GM21423 (cell line): ENCODE data around the gene PGGHG.

ENCODE experiments used
- ATAC-seq: cut with Tn5 transposase; IDR thresholded peaks from one replicate; pipeline ENCODE4 v1.9.1; 2021; ENCODE audit warnings: mild to moderate bottlenecking, moderate library complexity; ENCODE audit not compliant: unreplicated experiment

The PGGHG gene

DNA sequence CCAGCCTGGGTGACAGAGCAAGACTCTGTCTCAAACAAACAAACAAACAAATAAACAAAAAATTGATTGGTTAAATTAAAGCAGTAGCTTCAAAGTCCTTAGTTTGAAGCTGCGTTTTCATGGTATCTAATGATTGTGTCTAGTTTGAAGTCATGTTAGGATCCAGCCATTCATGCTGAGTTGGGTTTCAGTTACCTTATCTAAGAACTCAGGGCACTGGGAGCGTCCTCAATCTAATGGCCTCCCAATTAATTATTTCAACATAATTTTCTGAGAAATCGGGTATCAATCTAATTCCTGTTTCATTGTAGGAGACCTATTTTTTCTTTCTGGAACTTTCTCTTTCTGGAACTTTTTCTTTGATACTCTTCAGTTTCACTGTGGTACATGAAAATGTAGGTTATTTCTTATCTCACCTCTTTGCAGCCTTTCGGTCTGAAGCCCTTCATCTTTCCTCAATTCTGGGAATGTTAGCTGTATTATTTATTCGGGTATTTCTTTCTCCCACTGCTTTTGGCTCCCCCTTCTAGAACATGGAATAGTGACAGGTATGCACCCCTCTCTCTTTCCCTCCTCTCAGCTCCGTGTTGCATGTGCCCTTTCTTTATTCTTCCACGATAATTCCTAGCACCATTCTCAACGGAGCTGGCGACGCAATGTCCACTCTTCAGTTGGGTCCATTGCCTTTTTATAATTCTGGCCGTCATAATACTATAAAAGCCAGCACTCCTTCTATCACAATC is 56.1 kb downstream of the PGGHG start:
- no peak for ATAC-seq
